Measurements from ENCODE around the gene ZNF275. TPM values are rescaled to one million over a fixed set of nuclear protein-coding genes. Genes with fewer than 3 reads are reported as not detected.

ZNF275 gene
- 10.0 TPM for polyA plus RNA-seq (2012; ENCODE audit: insufficient read length, low read depth)

GRCh38 chrX:153333821-153334653, at the start of gene ZNF275:
Gene ZNF275 (plus strand): TSS chrX:153334153. CDS start chrX:153336680, 2,527 bp downstream.
- TF ChIP-seq SIN3A (IDR thresholded peaks at IDR 0.05; ENCODE audit: borderline replicate concordance, insufficient read depth, low read length) = no peak
- TF ChIP-seq POLR2AphosphoS5 (IDR thresholded peaks at IDR 0.05; ENCODE audit: low read depth, low read length) = no peak
- TF ChIP-seq FOXP2 (optimal IDR thresholded peaks at IDR 0.05; ENCODE audit: borderline replicate concordance, extremely low read depth, extremely low read length, insufficient read depth) = no peak
- no peak for TF ChIP-seq TAF1 (IDR thresholded peaks at IDR 0.05; ENCODE audit: borderline replicate concordance, insufficient read depth, low read length)
- no peak for TF ChIP-seq REST (IDR thresholded peaks at IDR 0.05; ENCODE audit: insufficient read depth in 1 of 2, low read depth in 2 of 2, low read length in 2 of 2)

- no peak for TF ChIP-seq FOXP2 (optimal IDR thresholded peaks at IDR 0.05; ENCODE audit: borderline replicate concordance, extremely low read depth, extremely low read length, insufficient read depth)
- no peak for TF ChIP-seq POLR2AphosphoS5 (IDR thresholded peaks at IDR 0.05; ENCODE audit: low read depth, low read length)
- TF ChIP-seq REST (IDR thresholded peaks at IDR 0.05; ENCODE audit: insufficient read depth in 1 of 2, low read depth in 2 of 2, low read length in 2 of 2) = no peak
- no peak for TF ChIP-seq TAF1 (IDR thresholded peaks at IDR 0.05; ENCODE audit: borderline replicate concordance, insufficient read depth, low read length)
- no peak for TF ChIP-seq SIN3A (IDR thresholded peaks at IDR 0.05; ENCODE audit: borderline replicate concordance, insufficient read depth, low read length)
These were observed 36.6 kb upstream of the ZNF275 start for GRCh38 chrX:153297376-153297775.

- TF ChIP-seq FOXP2 (optimal IDR thresholded peaks at IDR 0.05; ENCODE audit: borderline replicate concordance, extremely low read depth, extremely low read length, insufficient read depth) (no peak), TAF1 (IDR thresholded peaks at IDR 0.05; ENCODE audit: borderline replicate concordance, insufficient read depth, low read length) (no peak), SIN3A (IDR thresholded peaks at IDR 0.05; ENCODE audit: borderline replicate concordance, insufficient read depth, low read length) (no peak), POLR2AphosphoS5 (IDR thresholded peaks at IDR 0.05; ENCODE audit: low read depth, low read length) (no peak), REST (IDR thresholded peaks at IDR 0.05; ENCODE audit: insufficient read depth in 1 of 2, low read depth in 2 of 2, low read length in 2 of 2) (no peak)
These were observed 34.1 kb upstream of the ZNF275 start for GRCh38 chrX:153299855-153300254.

GRCh38 chrX:153301746-153302145, 32.2 kb upstream of the ZNF275 start:
- no peak for TF ChIP-seq FOXP2 (optimal IDR thresholded peaks at IDR 0.05; ENCODE audit: borderline replicate concordance, extremely low read depth, extremely low read length, insufficient read depth)
- no peak for TF ChIP-seq SIN3A (IDR thresholded peaks at IDR 0.05; ENCODE audit: borderline replicate concordance, insufficient read depth, low read length)
- no peak for TF ChIP-seq POLR2AphosphoS5 (IDR thresholded peaks at IDR 0.05; ENCODE audit: low read depth, low read length)

- no peak for TF ChIP-seq FOXP2 (optimal IDR thresholded peaks at IDR 0.05; ENCODE audit: borderline replicate concordance, extremely low read depth, extremely low read length, insufficient read depth)
- no peak for TF ChIP-seq REST (IDR thresholded peaks at IDR 0.05; ENCODE audit: insufficient read depth in 1 of 2, low read depth in 2 of 2, low read length in 2 of 2)
- no peak for TF ChIP-seq TAF1 (IDR thresholded peaks at IDR 0.05; ENCODE audit: borderline replicate concordance, insufficient read depth, low read length)
- TF ChIP-seq SIN3A (IDR thresholded peaks at IDR 0.05; ENCODE audit: borderline replicate concordance, insufficient read depth, low read length) = no peak
- no peak for TF ChIP-seq POLR2AphosphoS5 (IDR thresholded peaks at IDR 0.05; ENCODE audit: low read depth, low read length)
These were observed 31.2 kb upstream of the ZNF275 start for GRCh38 chrX:153302796-153303195.

Measured in PFSK-1 (cell line).